GM12892 (cell line): ENCODE results near the gene WDR64.

Source experiments
- DNase-seq: peaks from one replicate; pipeline ENCODE4 v3.0.0; 2011; ENCODE audit not compliant: insufficient read length
- FAIRE-seq: peaks from 2 replicates; lab custom pipeline; 2011; peaks lifted over from hg19 to GRCh38; lab: Jason Lieb, UNC
- POLR2A ChIP-seq: IDR thresholded peaks from 2 replicates; pipeline ENCODE4 v1.6.1; 2011; ENCODE audit warnings: low read depth, low read length, control low read depth
- POLR2AphosphoS5 ChIP-seq: IDR thresholded peaks from 2 replicates; pipeline ENCODE4 v1.6.1; 2011; ENCODE audit warnings: low read depth, low read length, control low read depth
- TAF1 ChIP-seq: IDR thresholded peaks from 2 replicates; pipeline ENCODE4 v1.6.1; 2011; ENCODE audit warnings: low read depth, mild to moderate bottlenecking, control low read depth, low read length, borderline replicate concordance

The WDR64 gene

DNA sequence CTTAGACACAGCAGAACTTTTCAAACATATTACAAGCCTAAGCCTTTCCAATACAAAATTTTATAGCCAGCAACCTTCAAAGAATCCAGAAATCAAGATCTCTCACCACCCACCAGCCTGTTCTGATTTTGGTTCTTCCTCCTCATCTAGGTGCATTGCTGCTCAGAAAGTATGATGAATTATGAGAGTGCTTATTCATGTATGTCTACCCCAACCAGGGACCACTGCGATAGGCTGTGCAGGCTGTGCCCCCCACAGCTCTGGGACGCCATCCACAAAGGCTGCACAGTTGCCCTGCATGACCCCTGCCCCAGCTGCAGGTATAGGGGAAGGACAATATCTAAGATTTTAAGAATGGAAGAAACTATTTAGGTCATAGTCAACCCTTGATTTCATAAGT, 55.4 kb downstream of the WDR64 start:
- DNase-seq = no peak
- no peak for TF ChIP-seq POLR2A
- TF ChIP-seq TAF1 = no peak
- no peak for TF ChIP-seq POLR2AphosphoS5
- no peak for FAIRE-seq

GRCh38 chr1:241711326-241711725, 59.2 kb downstream of the WDR64 start:
- DNase-seq (no peak), FAIRE-seq (no peak)
- no peak for TF ChIP-seq TAF1
- no peak for TF ChIP-seq POLR2AphosphoS5
- TF ChIP-seq POLR2A = no peak

- FAIRE-seq (no peak), DNase-seq (no peak)
- TF ChIP-seq TAF1 (no peak), POLR2AphosphoS5 (no peak), POLR2A (no peak)
Measured at GRCh38 chr1:241713316-241713715, 61.2 kb downstream of the WDR64 start.

GRCh38 chr1:241714321-241715218, 62.5 kb downstream of the WDR64 start:
- DNase-seq = no peak

DNA sequence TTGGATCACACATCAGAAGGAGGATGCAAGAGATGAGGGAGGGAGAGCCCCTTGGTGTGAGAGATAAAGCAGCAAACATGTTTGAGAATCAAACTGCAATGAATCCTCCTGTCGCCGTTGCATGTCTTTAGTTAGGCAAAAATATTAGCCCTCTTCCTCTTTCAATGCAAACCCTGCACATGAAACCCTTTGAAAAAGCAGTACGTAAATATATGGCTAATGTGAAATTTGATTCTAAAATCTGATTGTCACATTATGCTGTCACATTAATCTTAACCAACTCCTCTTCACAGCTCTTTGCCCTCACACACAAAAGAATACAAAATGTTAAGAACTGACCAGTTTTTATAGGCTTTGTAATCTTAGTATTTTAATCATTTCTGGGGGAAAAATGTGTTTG, 63.4 kb downstream of the WDR64 start:
- FAIRE-seq = no peak
- DNase-seq = no peak
- TF ChIP-seq POLR2AphosphoS5 = no peak
- no peak for TF ChIP-seq POLR2A
- TF ChIP-seq TAF1 = no peak

More at GRCh38 chr1:241714321-241715218, 62.5 kb downstream of the WDR64 start:
- no peak for FAIRE-seq
- no peak for TF ChIP-seq TAF1
- no peak for TF ChIP-seq POLR2A
- TF ChIP-seq POLR2AphosphoS5 = no peak

GRCh38 chr1:241715956-241716355, 63.9 kb downstream of the WDR64 start:
- DNase-seq (no peak), FAIRE-seq (no peak)
- TF ChIP-seq TAF1 (no peak), POLR2A (no peak), POLR2AphosphoS5 (no peak)

- TF ChIP-seq POLR2A (no peak), POLR2AphosphoS5 (no peak), TAF1 (no peak)
- no peak for DNase-seq
- FAIRE-seq = no peak
Measured at GRCh38 chr1:241716915-241717656, 65.0 kb downstream of the WDR64 start.

DNA sequence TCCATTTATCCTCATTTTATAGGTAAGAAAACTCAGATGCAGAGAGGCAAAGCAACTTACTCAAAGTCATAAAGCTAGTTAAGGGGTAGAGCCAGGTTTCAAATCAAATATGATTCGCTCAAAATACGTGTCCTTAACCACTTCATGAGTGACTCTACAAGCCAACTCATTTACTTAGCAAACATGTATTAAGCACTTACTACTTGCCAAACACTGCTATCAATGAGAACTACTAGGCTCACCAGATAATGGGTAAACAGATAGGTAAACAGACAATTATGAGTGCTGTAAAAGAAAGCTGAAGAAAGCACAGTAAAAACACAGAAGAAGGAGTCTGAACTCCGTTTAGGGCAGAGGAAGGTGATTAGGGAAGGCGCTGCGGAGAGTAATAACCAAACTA, 65.9 kb downstream of the WDR64 start:
- FAIRE-seq (no peak), DNase-seq (no peak)
- no peak for TF ChIP-seq TAF1
- TF ChIP-seq POLR2A = no peak
- TF ChIP-seq POLR2AphosphoS5 = no peak

DNA sequence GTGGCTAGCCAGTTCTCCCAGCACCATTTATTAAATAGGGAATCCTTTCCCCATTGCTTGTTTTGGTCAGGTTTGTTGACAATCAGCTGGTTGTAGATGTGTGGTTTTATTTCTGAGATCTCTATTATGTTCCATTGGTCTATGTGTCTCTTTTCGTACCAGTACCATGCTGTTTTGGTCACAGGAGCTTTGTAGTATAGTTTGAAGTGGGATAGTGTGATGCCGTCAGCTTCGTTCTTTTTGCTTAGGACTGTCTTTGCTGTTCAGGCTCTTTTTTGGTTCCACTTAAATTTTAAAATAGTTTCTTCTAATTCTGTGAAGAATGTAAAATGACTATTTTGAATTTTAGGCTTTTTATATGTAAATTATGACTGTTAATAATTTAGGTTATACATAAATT, 68.9 kb downstream of the WDR64 start:
- DNase-seq (no peak), FAIRE-seq (no peak)
- TF ChIP-seq POLR2A (no peak), POLR2AphosphoS5 (no peak), TAF1 (no peak)

GRCh38 chr1:241722947-241723346, 70.9 kb downstream of the WDR64 start:
- DNase-seq = no peak
- no peak for FAIRE-seq
- TF ChIP-seq TAF1 = no peak
- no peak for TF ChIP-seq POLR2A
- no peak for TF ChIP-seq POLR2AphosphoS5

DNA sequence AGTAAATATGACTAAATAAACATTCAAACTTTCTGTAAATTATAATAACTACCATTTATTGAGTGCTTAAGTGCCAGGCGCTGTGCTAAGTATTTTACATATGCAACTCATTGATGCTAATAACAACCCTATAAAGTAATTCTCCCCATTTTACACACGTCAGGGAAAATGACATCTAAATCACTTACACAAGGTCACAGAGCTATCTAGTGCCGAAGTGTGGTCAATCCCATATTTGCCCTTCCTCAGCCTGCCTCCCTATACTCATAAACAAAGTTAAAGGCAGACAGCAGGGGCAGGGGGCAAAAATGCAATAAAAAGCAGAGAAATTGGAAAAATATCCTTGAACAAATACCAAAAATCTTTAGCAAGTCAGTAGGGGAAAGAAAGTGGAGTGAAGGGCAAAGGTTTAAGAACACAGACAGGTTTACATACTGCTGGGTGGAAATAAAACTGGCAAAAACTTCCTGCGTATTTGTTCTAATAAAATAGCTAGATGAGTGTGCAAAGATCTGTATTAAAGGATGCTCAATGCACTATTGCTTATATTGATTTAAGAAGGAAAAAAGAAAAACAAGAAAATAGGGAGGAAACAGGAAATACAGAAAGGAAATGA, 72.8 kb downstream of the WDR64 start:
- TF ChIP-seq POLR2A (no peak), POLR2AphosphoS5 (no peak), TAF1 (no peak)
- FAIRE-seq = no peak
- DNase-seq = no peak

DNA sequence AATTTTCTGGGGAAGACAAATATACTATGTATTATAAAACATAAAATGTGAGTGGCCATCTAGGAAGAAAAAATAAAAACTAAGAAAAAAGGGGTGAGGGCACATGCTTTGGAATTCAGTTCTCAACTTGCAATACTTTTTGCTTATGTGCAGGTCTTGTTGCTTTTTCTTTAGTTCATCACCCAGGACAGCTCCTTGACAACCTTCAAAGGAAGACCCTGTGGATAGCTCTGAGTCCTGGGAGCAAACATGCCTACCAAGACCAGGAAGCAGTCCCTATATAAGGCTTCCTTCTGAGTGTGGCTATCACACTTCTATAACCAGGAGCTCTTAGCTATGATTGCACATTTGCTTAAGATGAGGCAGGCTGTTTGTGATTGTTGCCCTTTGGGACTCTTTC, 78.0 kb downstream of the WDR64 start:
- DNase-seq (no peak), FAIRE-seq (no peak)
- no peak for TF ChIP-seq POLR2A
- no peak for TF ChIP-seq POLR2AphosphoS5
- TF ChIP-seq TAF1 = no peak
